ENCODE data around the gene OTUB1.

The OTUB1 gene

DNA sequence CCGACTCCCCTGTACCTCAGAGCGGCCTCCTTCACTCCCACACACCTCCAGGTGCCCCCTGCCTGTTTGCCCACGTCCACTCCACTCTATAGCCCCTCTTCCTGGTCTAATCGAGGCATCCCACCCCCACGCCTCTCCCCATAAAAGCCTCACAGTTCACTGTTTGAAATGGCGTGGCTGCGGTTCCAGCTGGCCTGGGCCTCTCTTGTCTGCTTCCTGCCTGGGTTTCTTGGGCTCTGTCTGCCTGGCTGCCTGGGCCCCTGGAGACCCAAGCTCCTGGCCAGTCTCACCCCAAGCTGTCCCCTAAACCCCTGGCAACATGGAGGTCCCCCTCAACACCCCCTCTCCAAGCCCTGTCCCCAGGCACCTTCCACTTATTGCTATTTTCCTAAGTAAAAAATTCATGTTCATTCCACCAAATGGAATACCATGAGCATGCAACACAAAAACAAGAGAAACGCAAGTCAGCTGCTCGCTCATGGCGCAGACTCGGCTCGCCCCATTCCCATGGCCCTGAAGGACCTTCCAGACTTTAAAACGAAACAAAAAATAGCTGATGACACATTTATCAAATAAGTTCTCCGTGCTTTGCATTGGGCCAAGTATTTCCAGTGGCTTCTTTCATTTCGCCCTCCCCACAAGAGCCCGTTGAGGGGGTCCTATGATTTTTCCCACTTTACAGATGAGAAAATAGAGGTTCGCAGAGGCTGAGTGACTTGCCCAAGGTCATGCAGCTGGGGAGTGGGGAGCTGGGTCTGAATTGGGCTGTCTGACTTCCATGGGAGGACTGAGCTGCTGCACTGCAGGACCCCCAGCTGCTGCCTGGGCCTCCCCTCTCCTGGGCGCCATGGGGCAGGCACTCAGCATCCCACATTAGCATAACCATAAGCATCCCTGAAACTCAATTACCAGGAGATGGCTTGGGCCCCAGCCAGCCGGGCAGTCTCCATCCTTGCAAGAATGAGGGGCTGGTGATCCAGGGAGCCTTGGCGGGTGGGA lies 37.8 kb downstream of the OTUB1 start:
- DNase-seq (ENCODE audit: low read depth in 2 of 2), result no peak

GRCh38 chr11:64025205-64025604 lies 39.0 kb downstream of the OTUB1 start:
- DNase-seq (ENCODE audit: low read depth in 2 of 2), result no peak

DNA sequence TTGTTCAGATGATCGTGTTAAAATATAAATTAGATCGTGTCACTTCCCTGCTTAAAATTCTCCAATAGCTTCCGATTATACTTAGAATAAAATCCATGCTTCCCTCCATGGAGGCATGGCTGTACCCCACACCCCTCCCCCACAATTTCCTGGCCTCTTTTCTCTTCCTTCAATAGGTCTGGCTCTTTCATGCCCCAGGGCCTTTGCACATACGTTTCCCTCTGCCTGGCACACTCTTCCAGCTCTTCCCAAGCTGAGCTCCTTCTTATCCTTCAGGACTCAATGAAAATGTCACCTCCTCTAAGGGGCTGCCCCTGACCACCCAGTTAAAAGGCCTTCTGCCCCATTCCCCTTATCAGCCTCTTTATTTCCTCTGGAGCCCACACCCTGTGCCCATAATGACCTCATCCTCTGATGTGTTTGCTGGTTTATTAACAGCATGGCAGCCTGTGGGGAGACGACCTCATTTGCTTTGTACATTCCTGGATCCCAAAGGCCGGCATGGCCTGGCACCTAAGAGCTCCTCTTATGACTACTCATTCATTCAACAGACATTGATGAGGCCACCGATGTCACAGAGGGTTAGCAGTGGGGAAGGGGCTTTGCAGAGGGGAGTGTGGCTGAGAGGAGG lies 40.5 kb downstream of the OTUB1 start:
- DNase-seq (ENCODE audit: low read depth in 2 of 2), result no peak

GRCh38 chr11:64027651-64028397 lies 41.6 kb downstream of the OTUB1 start:
- no peak for DNase-seq (ENCODE audit: low read depth in 2 of 2)

DNA sequence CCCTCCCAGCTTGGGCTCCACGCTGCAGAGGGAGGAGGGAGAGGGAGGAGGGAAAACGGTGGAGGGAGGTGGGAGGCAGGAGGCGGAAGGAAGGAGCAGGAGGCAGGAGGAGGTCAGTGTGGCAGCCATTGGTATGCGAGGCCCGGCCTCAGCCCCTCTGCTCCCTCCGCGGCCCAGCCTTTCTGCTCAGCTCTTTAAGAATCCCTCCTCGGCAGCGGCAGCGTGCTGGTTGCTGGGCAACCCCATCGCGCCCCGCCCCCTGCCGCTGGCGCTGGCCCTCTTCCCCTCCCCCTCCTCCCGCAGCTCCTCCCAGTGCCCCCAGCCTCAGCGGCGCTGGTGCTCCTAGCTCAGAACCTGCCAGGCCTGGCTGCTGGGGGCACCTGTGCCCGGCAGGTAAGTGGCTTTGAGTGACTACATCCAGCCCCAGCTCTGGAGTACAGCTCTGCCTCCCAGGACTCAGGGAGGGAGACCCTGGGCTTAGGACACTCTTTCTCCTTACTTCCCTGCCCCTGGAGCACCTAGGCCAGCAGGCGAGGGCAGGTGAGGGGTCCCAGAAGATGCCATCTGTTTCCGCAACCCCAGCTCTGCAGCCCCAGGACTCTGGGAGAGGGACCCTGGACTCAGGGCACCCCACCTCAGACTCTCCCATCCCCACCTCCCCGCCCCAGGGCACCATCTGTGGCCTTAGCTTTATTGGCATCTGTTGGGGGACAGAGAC lies 42.3 kb downstream of the OTUB1 start:
- DNase-seq (ENCODE audit: low read depth in 2 of 2), result no peak

DNA sequence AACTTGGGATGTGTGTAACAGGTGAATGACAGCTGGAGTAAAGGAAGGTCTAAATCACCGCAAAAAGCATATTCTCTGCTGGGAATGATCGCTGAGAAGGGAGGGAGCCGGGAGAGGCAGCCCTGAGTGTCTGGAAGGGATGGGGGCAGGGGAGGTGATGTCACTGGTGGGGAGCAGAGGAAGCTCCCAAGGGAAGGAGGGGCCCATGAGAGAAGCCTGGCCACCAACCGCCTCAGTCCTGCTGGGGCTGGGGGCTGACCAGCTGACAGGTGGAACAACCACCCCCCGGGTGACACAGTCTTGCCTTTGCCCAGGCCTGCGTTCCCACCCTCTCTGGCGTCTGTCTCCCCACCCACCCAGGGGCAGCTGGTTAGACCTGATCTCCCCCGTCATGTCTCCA lies 43.5 kb downstream of the OTUB1 start:
- no peak for DNase-seq (ENCODE audit: low read depth in 2 of 2)

GRCh38 chr11:64031001-64031400 lies 44.8 kb downstream of the OTUB1 start:
- DNase-seq (ENCODE audit: low read depth in 2 of 2), result no peak

- DNase-seq (ENCODE audit: low read depth in 2 of 2), result no peak
Observed at GRCh38 chr11:64032050-64032449, 45.8 kb downstream of the OTUB1 start.

GRCh38 chr11:64034411-64034811 lies 48.2 kb downstream of the OTUB1 start:
- DNase-seq (ENCODE audit: low read depth in 2 of 2), result no peak

GRCh38 chr11:64035081-64035524 lies 48.9 kb downstream of the OTUB1 start:
- DNase-seq (ENCODE audit: low read depth in 2 of 2), result no peak

DNA sequence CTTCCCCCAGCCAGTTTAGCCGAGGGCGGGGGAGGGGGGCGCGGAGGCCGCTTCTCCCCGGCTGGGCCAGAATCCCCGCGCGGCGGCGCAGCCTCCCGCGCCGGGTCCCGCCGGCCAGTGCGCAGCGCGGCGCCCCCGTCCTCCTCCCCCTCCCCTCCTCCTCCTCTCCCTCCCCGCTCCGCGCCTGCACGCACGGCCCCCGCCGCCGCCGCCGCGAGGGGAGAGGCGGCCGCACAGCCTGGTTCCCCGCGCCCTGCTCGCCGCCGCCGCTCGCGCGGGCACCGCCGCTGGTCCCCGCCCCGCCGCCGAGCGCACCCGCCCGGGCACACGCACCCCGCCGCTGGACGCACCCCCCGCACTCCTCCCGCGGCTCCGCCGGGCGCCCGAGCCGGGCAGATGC lies 49.3 kb downstream of the OTUB1 start, which contains the start of gene FLRT1:
FLRT1 (plus strand) TSS at position 356 of the 400 bp plus-strand sequence. CDS start 80,337 bp downstream, outside the sequence.
- DNase-seq (ENCODE audit: low read depth in 2 of 2), result no peak

- no peak for DNase-seq (ENCODE audit: low read depth in 2 of 2)
Observed at GRCh38 chr11:64036087-64037026, 50.1 kb downstream of the OTUB1 start.

- DNase-seq (ENCODE audit: low read depth in 2 of 2), result no peak
Observed at GRCh38 chr11:64037027-64037634, 50.9 kb downstream of the OTUB1 start.

DNA sequence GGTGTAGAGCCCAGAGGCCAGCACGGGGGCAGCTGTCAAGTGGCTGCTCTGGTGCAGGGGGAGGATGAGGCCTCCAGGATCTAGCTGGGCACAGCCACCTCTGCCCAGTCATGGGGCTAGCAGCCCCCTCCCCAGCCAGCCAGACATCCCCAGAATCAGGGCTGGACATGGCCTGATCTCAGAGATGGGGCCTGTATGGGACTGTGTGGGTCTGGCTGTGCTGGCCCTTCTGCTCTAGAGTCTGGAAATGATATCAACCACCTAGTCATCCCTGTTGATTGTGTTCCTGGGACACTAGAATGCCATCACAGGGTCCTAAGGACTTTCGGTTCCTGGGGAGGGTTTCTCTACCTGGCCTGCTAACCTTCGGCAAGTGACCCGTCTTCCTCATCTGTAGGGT lies 52.3 kb downstream of the OTUB1 start:
- DNase-seq (ENCODE audit: low read depth in 2 of 2), result no peak

- no peak for DNase-seq (ENCODE audit: low read depth in 2 of 2)
Observed at GRCh38 chr11:64039012-64039665, 52.9 kb downstream of the OTUB1 start.

DNA sequence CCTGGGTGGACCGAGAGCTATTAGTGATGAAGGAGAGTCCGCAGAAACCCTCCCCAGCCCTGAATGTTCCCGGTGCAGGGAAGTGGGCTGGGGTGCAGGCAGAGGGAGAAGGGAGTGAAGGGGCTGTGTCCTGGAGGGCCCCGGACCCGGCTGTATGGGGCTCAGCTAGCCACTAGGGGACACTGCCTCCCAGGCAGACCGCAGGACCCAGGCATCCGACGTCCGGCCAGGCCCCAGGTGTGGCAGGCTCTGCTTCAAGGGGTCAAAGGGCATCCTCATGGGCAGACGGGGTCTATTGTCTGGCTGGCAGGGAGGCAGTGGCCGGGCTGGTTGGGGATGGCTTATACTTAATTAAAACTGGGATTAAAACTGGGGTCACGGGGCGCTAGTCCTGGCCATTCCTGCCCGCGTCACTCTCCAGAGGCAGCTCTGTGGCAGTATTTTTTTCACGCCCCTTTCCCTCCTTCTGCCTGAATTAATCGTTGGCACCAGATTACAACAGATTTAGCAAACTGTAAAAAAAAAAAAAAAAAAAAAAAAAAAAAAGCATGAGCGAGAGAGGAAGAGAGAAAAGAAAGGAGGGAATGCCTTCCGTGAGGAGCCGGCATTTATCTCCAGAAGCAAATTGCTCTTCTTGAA lies 54.6 kb downstream of the OTUB1 start:
- no peak for DNase-seq (ENCODE audit: low read depth in 2 of 2)

DNA sequence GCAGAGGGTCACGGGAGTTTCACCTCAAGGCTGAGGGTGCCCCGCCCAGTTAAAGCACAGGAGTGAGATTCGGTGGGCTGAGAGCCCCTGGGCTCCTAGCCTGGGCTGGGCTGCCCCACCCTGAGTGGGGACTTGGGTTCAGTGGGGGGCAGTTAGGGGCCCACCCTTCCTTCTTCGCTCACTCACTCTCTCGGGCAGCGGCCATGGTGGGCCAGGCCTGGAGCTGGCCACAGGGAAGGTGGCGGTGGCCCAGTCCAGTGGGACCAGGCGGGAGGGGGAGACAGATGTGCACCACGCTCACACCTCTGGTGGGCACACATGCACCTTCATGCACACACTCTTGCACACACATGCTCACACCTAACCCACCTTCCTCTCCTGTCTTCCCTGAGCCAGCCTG lies 55.6 kb downstream of the OTUB1 start:
- no peak for DNase-seq (ENCODE audit: low read depth in 2 of 2)

DNA sequence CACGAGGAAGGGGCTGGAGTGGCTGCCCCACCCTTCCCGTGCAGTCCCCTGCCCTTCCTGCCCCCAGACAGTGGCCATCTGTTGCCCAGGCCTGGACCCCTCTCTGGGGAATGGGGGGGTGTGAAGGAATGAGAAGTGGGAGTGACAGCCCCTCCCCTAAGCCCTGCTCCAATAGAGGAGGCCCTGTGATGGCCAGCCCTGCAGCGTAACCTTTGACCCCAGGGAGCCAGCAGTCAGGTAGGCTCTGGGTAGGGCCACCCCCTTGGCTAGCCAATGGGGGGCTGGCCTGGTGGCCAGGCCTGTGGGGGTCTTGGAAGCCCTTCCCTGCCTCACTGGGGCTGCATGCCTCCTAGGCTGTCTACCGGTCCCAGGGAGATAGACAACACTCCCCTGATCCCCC lies 56.1 kb downstream of the OTUB1 start:
- DNase-seq (ENCODE audit: low read depth in 2 of 2), result no peak

- no peak for DNase-seq (ENCODE audit: low read depth in 2 of 2)
Observed at GRCh38 chr11:64043545-64043944, 57.3 kb downstream of the OTUB1 start.
